ENCODE data around the gene RPL21.

Gene RPL21

GRCh38 chr13:27258637-27259386 lies 7.5 kb downstream of the RPL21 start:
- no peak for DNase-seq

DNA sequence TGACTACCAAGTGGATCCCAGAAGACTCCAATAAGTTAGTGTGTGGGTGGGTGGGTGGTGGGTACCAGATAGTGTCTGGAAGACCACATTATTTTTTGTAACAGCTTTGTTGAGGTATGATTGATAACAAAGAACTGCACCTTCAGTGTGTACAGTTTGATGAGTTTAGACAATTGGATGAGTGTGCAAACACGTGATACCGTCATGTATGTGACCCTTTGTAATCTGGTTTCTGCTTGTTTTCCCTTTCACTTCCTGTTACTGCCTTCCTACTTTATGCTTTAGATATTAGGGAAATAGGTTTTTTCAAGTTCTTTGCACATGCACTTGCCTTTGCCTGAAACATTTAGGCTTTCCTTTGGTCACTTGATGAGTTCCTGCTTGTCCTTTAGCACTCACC lies 8.5 kb downstream of the RPL21 start:
- DNase-seq = no peak

DNA sequence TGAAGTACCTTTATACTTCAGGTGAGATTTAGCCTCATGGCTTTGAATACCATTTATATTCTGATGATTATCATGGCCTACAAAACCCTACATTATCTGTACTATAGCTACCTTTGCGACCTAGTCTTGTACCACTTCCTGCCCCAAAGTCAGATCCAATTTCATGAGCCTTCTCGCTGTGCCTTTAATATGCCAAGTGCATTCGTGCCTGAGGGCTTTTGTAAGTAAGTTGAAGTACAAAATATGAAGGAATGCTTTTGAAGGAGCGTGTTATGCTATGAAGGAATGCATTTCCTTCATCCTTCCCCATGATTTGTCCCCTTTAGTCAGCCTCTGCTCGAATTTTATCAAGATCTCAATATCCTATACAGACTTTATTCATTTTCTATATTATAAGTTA lies 10.0 kb downstream of the RPL21 start:
- no peak for DNase-seq

DNA sequence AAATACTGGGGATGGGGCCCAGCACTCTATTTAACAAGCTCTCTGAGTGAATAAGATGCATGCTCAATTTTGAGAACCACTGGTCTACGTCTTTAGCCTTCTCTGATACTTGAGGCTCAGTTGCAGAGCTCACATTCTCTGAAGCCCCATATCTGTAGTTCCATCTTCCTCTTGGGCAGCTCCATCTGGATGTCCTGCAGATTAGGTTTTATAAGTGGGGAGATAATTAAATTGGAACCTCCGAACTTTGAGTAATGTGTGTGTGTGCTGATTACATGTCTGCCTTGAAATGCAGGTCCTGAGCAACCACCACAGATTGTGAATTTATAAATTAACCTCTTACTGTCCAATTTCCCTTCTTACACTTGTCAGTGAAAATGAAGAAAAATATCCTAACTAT lies 12.1 kb downstream of the RPL21 start:
- no peak for DNase-seq

- DNase-seq = peak; percentile 54
Measured at GRCh38 chr13:27264181-27264580, 12.8 kb downstream of the RPL21 start.

DNA sequence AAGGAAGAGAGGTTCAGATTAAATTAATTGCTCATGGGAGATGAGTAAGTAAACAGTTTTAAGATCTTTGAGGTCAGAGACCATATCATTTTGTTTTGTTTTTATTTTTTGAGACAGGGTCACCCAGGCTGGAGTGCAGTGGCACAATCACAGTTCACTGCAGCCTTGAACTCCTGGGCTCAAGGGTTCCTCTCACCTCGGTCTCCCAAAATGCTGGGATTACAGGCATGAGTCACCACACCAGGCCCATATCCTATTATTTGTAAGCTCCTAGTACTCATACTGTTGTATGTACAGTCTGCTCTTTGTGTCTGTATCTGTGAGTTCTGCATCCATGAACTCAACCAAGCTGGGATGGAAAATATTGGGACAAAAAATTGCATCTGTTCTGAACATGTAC lies 13.3 kb downstream of the RPL21 start:
- no peak for DNase-seq

DNA sequence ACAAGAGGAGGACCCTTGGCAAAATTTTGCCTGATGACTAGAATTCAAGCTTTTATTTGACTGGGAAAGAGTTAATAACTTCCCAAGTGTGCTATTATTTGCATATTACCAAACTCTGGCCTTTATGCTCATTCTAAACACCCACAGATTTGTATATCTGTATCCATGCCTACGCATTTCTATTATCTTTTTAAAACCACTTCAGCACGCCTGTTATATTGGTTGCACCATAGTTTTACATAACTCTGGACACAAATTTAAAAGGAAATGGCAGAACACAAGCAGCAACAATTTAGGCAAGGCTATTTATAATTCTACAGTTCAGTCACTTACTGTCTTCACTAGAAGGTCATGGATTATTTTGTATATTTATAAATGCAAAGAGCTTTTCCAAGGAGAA lies 15.6 kb downstream of the RPL21 start:
- DNase-seq = no peak

- DNase-seq = no peak
Measured at GRCh38 chr13:27267596-27267995, 16.2 kb downstream of the RPL21 start.

DNA sequence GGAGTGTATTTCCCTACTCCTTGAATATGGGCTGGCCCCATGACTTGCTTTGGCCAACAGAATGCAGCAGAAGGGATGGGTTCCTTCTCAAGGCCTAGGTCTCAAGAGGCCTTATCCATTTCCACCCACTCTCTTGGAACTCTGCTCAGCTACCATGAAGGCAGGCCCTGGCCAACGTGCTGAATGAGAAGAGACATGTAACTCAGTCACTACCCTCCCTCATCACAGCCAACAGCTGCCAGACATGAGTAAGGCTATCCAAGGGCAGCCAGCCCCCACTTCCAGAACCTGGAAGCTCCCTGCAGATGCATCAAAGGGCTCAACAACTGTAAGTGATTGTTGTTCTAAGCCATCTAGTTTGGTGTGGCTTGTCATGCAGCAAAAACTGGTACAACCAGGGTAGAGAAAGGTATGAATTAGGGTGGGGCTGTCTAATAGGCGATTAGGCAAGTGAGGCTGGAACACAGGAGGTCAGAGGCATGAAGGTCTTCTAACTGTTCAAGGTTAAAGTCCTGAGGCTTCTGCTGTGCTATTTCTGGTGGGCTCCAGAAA lies 17.8 kb downstream of the RPL21 start:
- no peak for DNase-seq

- peak; percentile 52 for DNase-seq
Measured at GRCh38 chr13:27270594-27271520, 19.5 kb downstream of the RPL21 start, which contains the start of gene RASL11A. Gene RASL11A (plus strand): TSS chr13:27270830. CDS start chr13:27270945, 115 bp downstream.

DNA sequence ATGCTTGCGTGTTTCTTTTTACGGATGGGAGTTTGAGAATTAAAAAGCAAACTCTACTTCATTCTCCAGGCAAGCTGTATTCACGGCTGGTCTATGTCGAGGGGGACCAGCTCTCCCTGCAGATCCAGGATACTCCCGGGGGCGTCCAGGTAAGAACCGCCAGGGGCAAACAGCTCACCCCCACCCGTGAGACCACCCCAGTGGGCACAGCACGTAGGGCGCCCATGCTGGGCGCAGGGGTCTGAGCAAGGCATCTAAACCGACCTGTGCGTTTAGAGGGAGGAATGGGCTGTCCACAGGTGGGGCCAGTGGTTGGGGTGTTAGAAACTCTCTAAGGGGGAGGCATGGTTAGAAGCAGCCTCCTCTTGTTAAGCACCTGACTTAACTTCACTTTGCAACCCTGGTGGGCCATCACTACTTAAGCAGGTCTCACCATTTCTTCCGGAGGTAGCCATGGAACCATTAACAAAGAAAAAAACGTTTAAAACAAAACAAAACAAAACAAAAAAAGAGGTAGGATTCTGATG lies 20.3 kb downstream of the RPL21 start:
- no peak for DNase-seq

- no peak for DNase-seq
Measured at GRCh38 chr13:27273658-27274425, 22.5 kb downstream of the RPL21 start.

GRCh38 chr13:27274631-27275030 lies 23.3 kb downstream of the RPL21 start:
- no peak for DNase-seq

- no peak for DNase-seq
Measured at GRCh38 chr13:27276188-27276587, 24.8 kb downstream of the RPL21 start.

DNA sequence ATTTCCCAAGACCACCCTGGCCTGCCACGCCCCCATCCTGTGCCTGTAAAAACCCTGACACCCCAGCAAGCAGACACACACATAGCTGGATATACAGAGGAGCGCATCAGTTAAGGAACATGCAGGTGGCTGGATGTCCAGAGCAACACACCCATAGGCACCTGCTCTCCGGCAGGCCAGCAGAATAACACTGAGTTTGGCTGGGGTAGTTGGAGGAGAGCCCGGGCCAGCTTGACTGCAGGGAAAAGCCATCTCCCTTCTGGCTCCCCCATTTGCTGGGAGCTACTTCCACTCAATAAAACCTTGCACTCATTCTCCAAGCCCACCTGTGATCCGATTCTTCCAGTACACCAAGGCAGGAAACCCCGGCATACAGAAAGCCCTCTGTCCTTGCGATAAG lies 28.1 kb downstream of the RPL21 start:
- DNase-seq = no peak

GRCh38 chr13:27280009-27280656 lies 28.8 kb downstream of the RPL21 start:
- no peak for DNase-seq

DNA sequence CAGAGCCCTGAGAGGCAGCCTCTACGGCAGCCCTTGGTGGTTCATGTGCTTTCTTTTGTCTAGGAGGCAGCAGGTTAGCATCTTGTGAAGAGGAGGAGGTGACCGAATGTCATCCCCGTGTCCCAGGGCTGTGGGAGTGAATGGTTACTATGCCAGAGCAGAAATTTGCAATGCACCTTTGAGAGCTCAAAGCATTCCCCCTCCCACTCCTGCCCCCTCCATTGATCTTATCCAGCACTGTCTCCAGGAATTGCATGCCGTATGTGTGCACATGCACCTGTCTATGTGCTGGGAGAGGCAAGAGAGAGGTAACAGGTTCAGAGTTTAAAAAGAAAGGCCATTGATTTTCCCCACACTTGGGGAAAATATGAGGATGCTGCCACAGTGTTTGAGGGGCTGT lies 29.5 kb downstream of the RPL21 start:
- no peak for DNase-seq

DNA sequence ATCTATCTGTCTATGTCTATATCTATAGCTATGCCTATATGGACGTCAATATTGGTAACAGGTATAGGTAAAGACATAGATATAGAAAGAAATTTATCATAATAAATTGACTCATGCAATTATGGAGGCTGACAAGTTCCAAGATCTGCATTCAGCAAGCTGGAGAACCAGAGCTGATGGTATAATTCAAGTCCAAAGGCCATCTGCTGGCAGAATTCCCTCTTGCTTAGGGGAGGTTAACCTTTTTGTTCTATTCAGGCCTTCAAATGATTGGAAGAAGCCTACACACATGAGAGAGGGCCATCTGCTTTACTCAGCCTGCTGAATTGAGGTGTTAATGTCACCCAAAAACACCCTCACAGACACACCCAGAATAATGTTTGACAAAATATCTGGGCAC lies 30.1 kb downstream of the RPL21 start:
- no peak for DNase-seq

DNA sequence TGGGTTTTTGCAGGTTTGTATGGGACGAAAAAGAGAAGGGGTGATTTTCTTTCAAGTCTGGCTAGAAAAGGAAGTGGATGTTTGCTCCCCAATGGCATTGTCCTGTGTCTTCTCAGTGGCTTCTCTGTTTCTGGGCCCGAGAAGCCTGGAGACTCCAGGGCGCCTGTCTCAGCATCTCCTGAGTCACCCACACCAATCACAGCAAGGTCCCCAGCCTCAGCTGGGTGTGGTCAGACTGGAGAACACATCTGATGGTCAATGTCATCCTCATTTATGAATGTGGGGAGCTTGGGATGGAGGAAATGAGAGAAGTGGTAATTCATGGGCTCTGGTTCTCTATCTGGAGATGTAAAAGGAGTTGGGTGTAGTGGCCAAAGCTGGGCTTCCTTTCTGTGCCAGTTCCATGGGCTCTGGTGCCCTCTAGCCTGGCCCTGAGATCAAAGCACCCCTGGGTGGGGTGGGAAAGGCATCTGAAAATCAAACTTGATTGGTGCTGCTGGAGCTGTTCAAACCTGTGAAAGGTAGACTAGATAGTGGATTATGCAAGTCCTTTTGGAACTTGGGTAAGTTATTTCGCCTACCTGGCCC lies 32.6 kb downstream of the RPL21 start:
- no peak for DNase-seq

DNA sequence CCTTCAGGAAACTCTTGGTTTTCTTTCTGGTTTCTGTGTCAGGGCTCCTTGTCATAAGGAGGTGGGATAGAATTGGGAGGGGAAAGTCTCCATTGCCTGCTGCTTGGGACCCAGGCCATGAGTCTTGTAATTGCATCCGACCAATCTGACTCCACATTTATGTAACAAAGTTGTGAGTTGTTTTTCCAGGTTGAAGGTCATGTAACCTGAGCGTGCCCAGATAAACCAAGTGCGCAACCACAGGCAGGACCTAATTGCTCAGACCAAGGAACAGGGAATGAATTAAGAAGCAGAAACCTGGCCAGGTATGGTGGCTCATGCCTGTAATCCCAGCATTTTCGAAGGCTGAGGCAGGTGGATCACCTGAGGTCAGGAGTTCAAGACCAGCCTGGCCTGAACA lies 37.0 kb downstream of the RPL21 start:
- no peak for DNase-seq

GRCh38 chr13:27289011-27289665 lies 37.8 kb downstream of the RPL21 start:
- DNase-seq = no peak

Data from NCI-H2107 (cell line).